ENCODE results near the gene SMPX.
A peak's percentile ranks its signal among the peaks of the same experiment; 100 is the strongest.
"Not testable (repeated sequence)": the region's sequence is repeated elsewhere in the genome, so short reads cannot be mapped to it uniquely, and the experiment has no call there.

The SMPX gene

GRCh38 chrX:21757960-21758359, at the start of gene SMPX:
Gene SMPX (minus strand): TSS chrX:21758116. CDS start chrX:21754290, 3,826 bp downstream.
- DNase-seq = no peak

- peak; percentile 65 for DNase-seq
Observed at GRCh38 chrX:21806691-21807090, 48.8 kb upstream of the SMPX start.

- no peak for DNase-seq
Observed at GRCh38 chrX:21802839-21803238, 44.9 kb upstream of the SMPX start.

GRCh38 chrX:21802054-21802670, 44.2 kb upstream of the SMPX start:
- DNase-seq = no peak

- DNase-seq = no peak
Observed at GRCh38 chrX:21800344-21800770, 42.4 kb upstream of the SMPX start.

- DNase-seq = no peak
Observed at GRCh38 chrX:21799767-21800166, 41.9 kb upstream of the SMPX start.

- DNase-seq = no peak
Observed at GRCh38 chrX:21798677-21799219, 40.8 kb upstream of the SMPX start.

GRCh38 chrX:21781976-21782375, 24.1 kb upstream of the SMPX start:
- no peak for DNase-seq

- peak; percentile 27 for DNase-seq
Observed at GRCh38 chrX:21781525-21781924, 23.6 kb upstream of the SMPX start.

- DNase-seq = no peak
Observed at GRCh38 chrX:21779095-21779494, 21.2 kb upstream of the SMPX start.

- DNase-seq = no peak
Observed at GRCh38 chrX:21778236-21778635, 20.3 kb upstream of the SMPX start.

- DNase-seq = not testable (repeated sequence)
Observed at GRCh38 chrX:21775128-21775527, 17.2 kb upstream of the SMPX start.

GRCh38 chrX:21773036-21773435, 15.1 kb upstream of the SMPX start:
- DNase-seq = not testable (repeated sequence)

GRCh38 chrX:21770631-21771321, 12.9 kb upstream of the SMPX start:
- no peak for DNase-seq

- DNase-seq = no peak
Observed at GRCh38 chrX:21766101-21766500, 8.2 kb upstream of the SMPX start.

GRCh38 chrX:21764008-21764407, 6.1 kb upstream of the SMPX start:
- no peak for DNase-seq

GRCh38 chrX:21758488-21758887, 572 bp upstream of the SMPX start:
- no peak for DNase-seq

GRCh38 chrX:21756785-21757529, 959 bp downstream of the SMPX start:
- DNase-seq = no peak

GRCh38 chrX:21749924-21750323, 8.0 kb downstream of the SMPX start:
- no peak for DNase-seq

- DNase-seq = no peak
Observed at GRCh38 chrX:21748235-21748634, 9.7 kb downstream of the SMPX start.

GRCh38 chrX:21747558-21747957, 10.4 kb downstream of the SMPX start:
- no peak for DNase-seq

- DNase-seq = peak; percentile 8
Observed at GRCh38 chrX:21745756-21746155, 12.2 kb downstream of the SMPX start.

GRCh38 chrX:21744721-21745120, 13.2 kb downstream of the SMPX start:
- no peak for DNase-seq

GRCh38 chrX:21744060-21744459, 13.9 kb downstream of the SMPX start:
- DNase-seq = no peak

Data from inflammatory macrophage treated with lipopolysaccharide for 4 hours (primary cell).